OCI-LY1 (cell line): ENCODE data around the gene COL7A1.

Experiments
- CTCF ChIP-seq: fragments of 200-600 bp; sonication (generic), shearing (Covaris generic); IDR thresholded peaks from 2 replicates; pipeline ENCODE4 v1.5.1; 2017; ENCODE audit warnings: mild to moderate bottlenecking, antibody characterized with exemption, low read length, moderate library complexity, mixed read lengths
- EZH2 ChIP-seq: fragments of 200-600 bp; sonication (generic), shearing (Covaris generic); IDR thresholded peaks from 2 replicates; pipeline ENCODE4 v1.8.0; 2017; ENCODE audit warnings: borderline replicate concordance, mixed run types, mild to moderate bottlenecking, antibody characterized with exemption, low read length, moderate library complexity, mixed read lengths

DNA sequence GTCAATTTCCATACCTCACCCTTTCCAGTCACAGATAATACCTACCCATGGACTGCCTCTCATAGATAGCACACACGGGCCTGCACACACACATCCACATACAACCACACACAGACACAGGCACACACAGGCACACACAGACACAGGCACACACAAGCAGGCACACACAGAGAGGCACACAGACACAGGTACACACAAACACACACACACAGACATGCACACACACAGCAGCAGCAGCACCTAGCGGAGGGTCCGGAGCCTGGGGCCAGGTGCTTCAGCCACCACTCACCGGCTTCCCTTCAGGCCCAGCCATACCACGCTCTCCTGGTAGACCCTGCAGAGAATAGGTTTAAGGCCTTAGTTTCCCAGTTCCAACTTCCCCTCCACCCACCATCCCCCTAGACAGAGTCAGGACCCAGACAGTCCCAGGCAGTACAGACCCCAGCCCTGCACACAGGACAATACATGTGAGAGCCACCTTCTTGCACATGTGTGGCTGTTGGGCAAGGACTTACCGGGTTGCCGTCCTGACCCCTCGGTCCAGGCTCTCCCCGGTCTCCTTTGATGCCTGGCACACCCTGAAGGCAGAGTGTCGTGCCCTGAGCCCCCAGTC is 21.1 kb downstream of the COL7A1 start:
- TF ChIP-seq CTCF, result no peak
- no peak for TF ChIP-seq EZH2
